Testis (tissue), 2 donors: ENCODE data around the gene PARP1.
"Not testable (repeated sequence)": the region's sequence is repeated elsewhere in the genome, so short reads cannot be mapped to it uniquely, and the experiment has no call there.

Experiments
- CTCF ChIP-seq, 3 experiments: fragments of 450-650 bp in 2 of 3; fragments of 200-600 bp in 1 of 3; sonication (generic) in 1 of 3; IDR thresholded peaks; one replicate each; pipeline ENCODE4 v1.5.1; 2016 to 2019; ENCODE audit warnings: antibody characterized with exemption in 3 of 3, mild to moderate bottlenecking in 2 of 3, moderate library complexity in 1 of 3
- POLR2A ChIP-seq: fragments of 450-650 bp; IDR thresholded peaks from one replicate; pipeline ENCODE4 v1.6.1; 2017; ENCODE audit warnings: antibody characterized with exemption, mild to moderate bottlenecking, moderate library complexity

GRCh38 chr1:226431898-226432297, 24.0 kb upstream of the PARP1 start:
- not testable (repeated sequence) for TF ChIP-seq CTCF (IDR thresholded peaks at IDR 0.05); POLR2A
